HFFc6 (cell line): ENCODE measurements around the gene SPATA32. TPM values are rescaled to one million over a fixed set of nuclear protein-coding genes. Genes with fewer than 3 reads are reported as not detected.

Source experiments
- DNase-seq: peaks from one replicate; pipeline ENCODE4 v3.0.0-alpha.2; 2018
- H3K27ac Mint-ChIP-seq: 2 replicates; pipeline ENCODE4 v1.8.0; 2020; ENCODE audit warnings: mild to moderate bottlenecking, mixed read lengths
- H3K27me3 Mint-ChIP-seq: 2 replicates; pipeline ENCODE4 v1.8.0; 2021; ENCODE audit warnings: mild to moderate bottlenecking, moderate library complexity, mixed read lengths; ENCODE audit not compliant: insufficient read depth
- H3K36me3 Mint-ChIP-seq: 2 replicates; pipeline ENCODE4 v1.8.0; 2021; ENCODE audit warnings: low read depth, mixed read lengths
- H3K4me1 Mint-ChIP-seq: 2 replicates; pipeline ENCODE4 v1.8.0; 2020; ENCODE audit warnings: low read depth, mixed read lengths
- H3K4me3 Mint-ChIP-seq: 2 replicates; pipeline ENCODE4 v1.8.0; 2020; ENCODE audit warnings: mild to moderate bottlenecking, moderate library complexity, mixed read lengths
- H3K9me3 Mint-ChIP-seq: 2 replicates; pipeline ENCODE4 v1.8.0; 2020; ENCODE audit warnings: mild to moderate bottlenecking, mixed read lengths
- total RNA-seq, 6 experiments: library from RNA; stranded (reverse); fragmentation: NEBNext Ultra II Directional; extraction: Animal tissue kit (Norgen Biotek cat#: 25700); gene quantifications; 2 replicates in 1 of 6; 3 replicates in 5 of 6; pipeline ENCODE4 v1.2.3, GENCODE V29; 2021
- TF ChIP-seq, protein P1 (sequence below): fragments of 200-600 bp; sonication (generic); IDR thresholded peaks from 2 replicates; pipeline ENCODE4 v1.5.0; 2021; ENCODE audit warnings: antibody characterized with exemption, mild to moderate bottlenecking

Gene SPATA32
- total RNA-seq, 6 experiments from 2014 or later = 0.11 TPM; not detected in 5

- Mint-ChIP-seq H3K9me3 (no peaks in the 10 kb centered on the region), H3K27me3 (no peaks in the 10 kb centered on the region), H3K27ac (peak overlapping the region; percentile 98)
Measured at GRCh38 chr17:45308016-45308365, 46.1 kb upstream of the SPATA32 start.

DNA sequence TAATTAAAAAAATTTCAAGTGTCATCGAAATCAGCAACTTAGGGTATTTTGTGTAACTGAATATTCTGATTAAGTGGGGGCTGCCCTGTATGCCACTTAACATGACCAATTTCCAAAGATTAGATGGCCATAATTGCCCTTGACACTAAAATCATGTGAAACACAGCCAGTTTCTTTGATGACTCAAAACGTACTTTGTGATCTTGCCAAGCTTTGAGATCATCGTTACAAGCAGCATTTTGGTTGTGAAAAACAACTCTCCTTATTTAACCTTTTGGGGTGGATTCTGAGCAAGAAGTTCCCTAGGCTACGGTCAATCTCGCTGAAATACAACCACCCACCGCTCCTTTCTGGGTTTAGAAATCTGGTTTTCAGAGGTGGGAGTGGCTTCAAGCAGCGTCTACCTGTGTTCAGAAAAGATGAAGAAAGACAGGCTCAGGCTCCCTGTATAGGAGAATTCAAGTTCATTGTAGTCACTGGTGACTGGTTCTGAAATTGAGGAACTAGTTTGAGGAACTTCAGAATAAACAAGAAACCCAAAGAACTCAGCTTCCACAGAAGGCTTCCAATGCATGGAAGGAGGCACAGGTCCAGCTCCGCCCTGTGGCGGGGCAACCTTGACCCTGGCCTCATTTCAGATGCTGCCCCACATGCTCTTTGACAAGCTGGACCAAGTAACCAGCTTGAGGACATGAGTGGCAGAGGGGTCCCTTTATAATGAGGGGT, 45.6 kb upstream of the SPATA32 start:
- H3K27ac Mint-ChIP-seq = peak overlapping the region; percentile 98
- TF ChIP-seq, protein P1, sequence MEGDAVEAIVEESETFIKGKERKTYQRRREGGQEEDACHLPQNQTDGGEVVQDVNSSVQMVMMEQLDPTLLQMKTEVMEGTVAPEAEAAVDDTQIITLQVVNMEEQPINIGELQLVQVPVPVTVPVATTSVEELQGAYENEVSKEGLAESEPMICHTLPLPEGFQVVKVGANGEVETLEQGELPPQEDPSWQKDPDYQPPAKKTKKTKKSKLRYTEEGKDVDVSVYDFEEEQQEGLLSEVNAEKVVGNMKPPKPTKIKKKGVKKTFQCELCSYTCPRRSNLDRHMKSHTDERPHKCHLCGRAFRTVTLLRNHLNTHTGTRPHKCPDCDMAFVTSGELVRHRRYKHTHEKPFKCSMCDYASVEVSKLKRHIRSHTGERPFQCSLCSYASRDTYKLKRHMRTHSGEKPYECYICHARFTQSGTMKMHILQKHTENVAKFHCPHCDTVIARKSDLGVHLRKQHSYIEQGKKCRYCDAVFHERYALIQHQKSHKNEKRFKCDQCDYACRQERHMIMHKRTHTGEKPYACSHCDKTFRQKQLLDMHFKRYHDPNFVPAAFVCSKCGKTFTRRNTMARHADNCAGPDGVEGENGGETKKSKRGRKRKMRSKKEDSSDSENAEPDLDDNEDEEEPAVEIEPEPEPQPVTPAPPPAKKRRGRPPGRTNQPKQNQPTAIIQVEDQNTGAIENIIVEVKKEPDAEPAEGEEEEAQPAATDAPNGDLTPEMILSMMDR = no peak; the same call in 1 of the 2 replicates
- H3K27me3 Mint-ChIP-seq = no peaks in the 10 kb centered on the region
- peak; percentile 91 for DNase-seq
- peak overlapping the region; percentile 56 for H3K4me3 Mint-ChIP-seq
- peaks cover 80% of the 10 kb centered on the region for H3K4me1 Mint-ChIP-seq
- H3K36me3 Mint-ChIP-seq = peaks cover 26% of the 10 kb centered on the region
- no peaks in the 10 kb centered on the region for H3K9me3 Mint-ChIP-seq

More at GRCh38 chr17:45308016-45308365, 46.1 kb upstream of the SPATA32 start:
- no peak for DNase-seq
- peaks cover 26% of the 10 kb centered on the region for H3K36me3 Mint-ChIP-seq
- peak overlapping the region; percentile 56 for H3K4me3 Mint-ChIP-seq
- TF ChIP-seq, protein P1 = no peak
- peaks cover 80% of the 10 kb centered on the region for H3K4me1 Mint-ChIP-seq

- Mint-ChIP-seq H3K27ac (peak overlapping the region; percentile 98; the same call in 1 of the 2 replicates), H3K4me1 (peaks cover 74% of the 10 kb centered on the region), H3K4me3 (no peak overlapping the region), H3K36me3 (peaks cover 26% of the 10 kb centered on the region), H3K27me3 (no peaks in the 10 kb centered on the region), H3K9me3 (no peaks in the 10 kb centered on the region)
- no peak for DNase-seq
- TF ChIP-seq, protein P1 = peak; percentile 41; the same call in 1 of the 2 replicates
Measured at GRCh38 chr17:45306623-45307022, 44.7 kb upstream of the SPATA32 start.

GRCh38 chr17:45306094-45306493, 44.2 kb upstream of the SPATA32 start:
- DNase-seq = no peak
- H3K4me3 Mint-ChIP-seq = peak overlapping the region; percentile 17; the same call in 1 of the 2 replicates
- H3K27me3 Mint-ChIP-seq = no peaks in the 10 kb centered on the region
- peak overlapping the region; percentile 98 for H3K27ac Mint-ChIP-seq
- peaks cover 24% of the 10 kb centered on the region for H3K36me3 Mint-ChIP-seq
- peaks cover 69% of the 10 kb centered on the region for H3K4me1 Mint-ChIP-seq
- TF ChIP-seq, protein P1 = no peak
- no peaks in the 10 kb centered on the region for H3K9me3 Mint-ChIP-seq

- Mint-ChIP-seq H3K9me3 (no peaks in the 10 kb centered on the region), H3K27ac (peak overlapping the region; percentile 98), H3K36me3 (peaks cover 20% of the 10 kb centered on the region), H3K4me1 (peaks cover 66% of the 10 kb centered on the region), H3K4me3 (peak overlapping the region; percentile 26; the same call in 1 of the 2 replicates), H3K27me3 (no peaks in the 10 kb centered on the region)
- peak; percentile 47 for DNase-seq
- TF ChIP-seq, protein P1 = no peak
Measured at GRCh38 chr17:45305530-45306087, 43.7 kb upstream of the SPATA32 start.
